Astrocyte (in vitro differentiated cells and primary cell): ENCODE measurements around the gene LPAR2. TPM values are rescaled to one million over a fixed set of nuclear protein-coding genes. Genes with fewer than 3 reads are reported as not detected.

Experiments
- DNase-seq: peaks from one replicate; pipeline ENCODE4 v3.0.0-alpha.2; 2010; ENCODE audit warnings: low read depth
- FAIRE-seq: peaks from 2 replicates; lab custom pipeline; 2011; peaks lifted over from hg19 to GRCh38; lab: Jason Lieb, UNC
- H2AFZ ChIP-seq: 2 replicates; pipeline ENCODE4 v1.6.0; 2012; ENCODE audit warnings: low read depth, low read length, inconsistent platforms
- H3K27ac ChIP-seq: 2 replicates; pipeline ENCODE4 v1.5.1; 2011; ENCODE audit warnings: low read depth, low read length, inconsistent platforms
- H3K27me3 ChIP-seq: 2 replicates; pipeline ENCODE4 v1.6.0; 2011; ENCODE audit warnings: low read length, inconsistent platforms; ENCODE audit not compliant: insufficient read depth
- H3K36me3 ChIP-seq: 2 replicates; pipeline ENCODE4 v1.5.1; 2011; ENCODE audit warnings: low read length, inconsistent platforms; ENCODE audit not compliant: insufficient read depth
- H3K4me1 ChIP-seq: 2 replicates; pipeline ENCODE4 v1.5.1; 2011; ENCODE audit warnings: low read length, inconsistent platforms; ENCODE audit not compliant: insufficient read depth
- H3K4me2 ChIP-seq: 2 replicates; pipeline ENCODE4 v1.6.0; 2012; ENCODE audit warnings: low read length, inconsistent platforms
- H3K4me3 ChIP-seq: 2 replicates; pipeline ENCODE4 v1.5.1; 2011; ENCODE audit warnings: low read depth, mild to moderate bottlenecking, low read length, inconsistent platforms; ENCODE audit not compliant: insufficient read depth
- H3K79me2 ChIP-seq: 2 replicates; pipeline ENCODE4 v1.6.0; 2012; ENCODE audit warnings: mild to moderate bottlenecking, low read length, inconsistent platforms; ENCODE audit not compliant: insufficient read depth
- H3K9ac ChIP-seq: 2 replicates; pipeline ENCODE4 v1.6.0; 2012; ENCODE audit warnings: mild to moderate bottlenecking, low read length, inconsistent platforms
- H3K9me3 ChIP-seq: 2 replicates; pipeline ENCODE4 v1.5.1; 2012; ENCODE audit warnings: low read depth, mild to moderate bottlenecking, low read length, inconsistent platforms; ENCODE audit not compliant: insufficient read depth
- H4K20me1 ChIP-seq: 2 replicates; pipeline ENCODE4 v1.6.0; 2012; ENCODE audit warnings: low read length, inconsistent platforms; ENCODE audit not compliant: insufficient read depth
- H3K27ac Mint-ChIP-seq: one replicate; pipeline ENCODE4 v1.8.0; 2021; ENCODE audit warnings: mild to moderate bottlenecking, mixed read lengths; ENCODE audit not compliant: unreplicated experiment
- H3K27me3 Mint-ChIP-seq: one replicate; pipeline ENCODE4 v1.8.0; 2021; ENCODE audit warnings: low read depth, mixed read lengths; ENCODE audit not compliant: unreplicated experiment
- H3K36me3 Mint-ChIP-seq: one replicate; pipeline ENCODE4 v1.8.0; 2021; ENCODE audit warnings: low read depth, mixed read lengths; ENCODE audit not compliant: unreplicated experiment
- H3K4me1 Mint-ChIP-seq: one replicate; pipeline ENCODE4 v1.8.0; 2021; ENCODE audit warnings: low read depth, mixed read lengths; ENCODE audit not compliant: unreplicated experiment
- H3K4me3 Mint-ChIP-seq: one replicate; pipeline ENCODE4 v1.8.0; 2021; ENCODE audit warnings: mild to moderate bottlenecking, moderate library complexity, mixed read lengths; ENCODE audit not compliant: unreplicated experiment
- H3K9me3 Mint-ChIP-seq: one replicate; pipeline ENCODE4 v1.8.0; 2021; ENCODE audit warnings: mild to moderate bottlenecking, mixed read lengths; ENCODE audit not compliant: unreplicated experiment
- CTCF ChIP-seq: IDR thresholded peaks from 2 replicates; pipeline ENCODE4 v1.5.1; 2011; ENCODE audit warnings: low read depth, mild to moderate bottlenecking, inconsistent platforms, low read length, moderate library complexity; ENCODE audit not compliant: insufficient read depth
- EZH2 ChIP-seq: IDR thresholded peaks from 2 replicates; pipeline ENCODE4 v1.6.1; 2012; ENCODE audit warnings: mild to moderate bottlenecking, low read length, inconsistent platforms; ENCODE audit not compliant: insufficient read depth
- total RNA-seq: library from RNA; stranded (reverse); gene quantifications from 2 replicates; pipeline ENCODE4 v1.2.1, GENCODE V29; 2021

Gene LPAR2
- total RNA-seq, 1 donor from 2014 or later, result 20.1 TPM

- peaks cover 29% of the 10 kb centered on the region for H4K20me1 ChIP-seq
- no peak overlapping the region for H3K4me3 ChIP-seq
- H2AFZ ChIP-seq, result no peak overlapping the region
- no peaks in the 10 kb centered on the region for H3K27me3 ChIP-seq
- no peak overlapping the region for H3K4me3 Mint-ChIP-seq
- peaks cover 34% of the 10 kb centered on the region for H3K36me3 ChIP-seq
- H3K4me1 ChIP-seq, result no peaks in the 10 kb centered on the region
- FAIRE-seq (no peak), DNase-seq (no peak)
- peaks cover 13% of the 10 kb centered on the region for H3K79me2 ChIP-seq
- H3K9me3 ChIP-seq, result no peaks in the 10 kb centered on the region
- no peak overlapping the region for H3K4me2 ChIP-seq
- H3K27ac ChIP-seq, result no peak overlapping the region
- H3K9ac ChIP-seq, result no peak overlapping the region
- H3K27me3 Mint-ChIP-seq, result no peaks in the 10 kb centered on the region
- TF ChIP-seq EZH2 (no peak), CTCF (no peak)
- H3K4me1 Mint-ChIP-seq, result no peaks in the 10 kb centered on the region
- no peaks in the 10 kb centered on the region for H3K9me3 Mint-ChIP-seq
- H3K27ac Mint-ChIP-seq, result no peak overlapping the region
- peaks cover 15% of the 10 kb centered on the region for H3K36me3 Mint-ChIP-seq
Measured at GRCh38 chr19:19655051-19655594, 27.1 kb upstream of the LPAR2 start.

- Histone ChIP-seq H4K20me1 (peaks cover 23% of the 10 kb centered on the region), H3K9me3 (no peaks in the 10 kb centered on the region), H2AFZ (no peak overlapping the region), H3K79me2 (peaks cover 6% of the 10 kb centered on the region), H3K9ac (no peak overlapping the region), H3K36me3 (peaks cover 34% of the 10 kb centered on the region), H3K4me1 (no peaks in the 10 kb centered on the region), H3K4me3 (no peak overlapping the region), H3K27me3 (no peaks in the 10 kb centered on the region), H3K27ac (no peak overlapping the region), H3K4me2 (no peak overlapping the region)
- no peaks in the 10 kb centered on the region for H3K27me3 Mint-ChIP-seq
- H3K4me3 Mint-ChIP-seq, result no peak overlapping the region
- FAIRE-seq, result no peak
- no peak for TF ChIP-seq EZH2
- TF ChIP-seq CTCF, result no peak
- H3K36me3 Mint-ChIP-seq, result peaks cover 15% of the 10 kb centered on the region
- H3K27ac Mint-ChIP-seq, result no peak overlapping the region
- H3K9me3 Mint-ChIP-seq, result no peaks in the 10 kb centered on the region
- DNase-seq, result no peak
- H3K4me1 Mint-ChIP-seq, result no peaks in the 10 kb centered on the region
Measured at GRCh38 chr19:19654441-19654840, 26.4 kb upstream of the LPAR2 start.

GRCh38 chr19:19653597-19654147, 25.7 kb upstream of the LPAR2 start:
- Histone ChIP-seq H3K4me2 (no peak overlapping the region), H2AFZ (no peak overlapping the region), H3K27ac (no peak overlapping the region), H3K27me3 (no peaks in the 10 kb centered on the region), H3K4me1 (no peaks in the 10 kb centered on the region), H3K4me3 (no peak overlapping the region), H3K79me2 (peaks cover 2% of the 10 kb centered on the region), H3K9me3 (no peaks in the 10 kb centered on the region), H3K36me3 (peaks cover 37% of the 10 kb centered on the region), H4K20me1 (peaks cover 21% of the 10 kb centered on the region), H3K9ac (no peak overlapping the region)
- Mint-ChIP-seq H3K27me3 (no peaks in the 10 kb centered on the region), H3K9me3 (no peaks in the 10 kb centered on the region), H3K36me3 (peaks cover 18% of the 10 kb centered on the region), H3K27ac (no peak overlapping the region), H3K4me3 (no peak overlapping the region), H3K4me1 (no peaks in the 10 kb centered on the region)
- no peak for TF ChIP-seq EZH2
- no peak for TF ChIP-seq CTCF
- DNase-seq (no peak), FAIRE-seq (no peak)
